ENCODE measurements around the gene COL19A1.

- no peak for TF ChIP-seq EZH2 (IDR thresholded peaks at IDR 0.05; ENCODE audit: low read depth, unreplicated experiment)
- TF ChIP-seq EZH2phosphoT487 (IDR thresholded peaks at IDR 0.05; ENCODE audit: unreplicated experiment): no peak
- TF ChIP-seq, protein P1, sequence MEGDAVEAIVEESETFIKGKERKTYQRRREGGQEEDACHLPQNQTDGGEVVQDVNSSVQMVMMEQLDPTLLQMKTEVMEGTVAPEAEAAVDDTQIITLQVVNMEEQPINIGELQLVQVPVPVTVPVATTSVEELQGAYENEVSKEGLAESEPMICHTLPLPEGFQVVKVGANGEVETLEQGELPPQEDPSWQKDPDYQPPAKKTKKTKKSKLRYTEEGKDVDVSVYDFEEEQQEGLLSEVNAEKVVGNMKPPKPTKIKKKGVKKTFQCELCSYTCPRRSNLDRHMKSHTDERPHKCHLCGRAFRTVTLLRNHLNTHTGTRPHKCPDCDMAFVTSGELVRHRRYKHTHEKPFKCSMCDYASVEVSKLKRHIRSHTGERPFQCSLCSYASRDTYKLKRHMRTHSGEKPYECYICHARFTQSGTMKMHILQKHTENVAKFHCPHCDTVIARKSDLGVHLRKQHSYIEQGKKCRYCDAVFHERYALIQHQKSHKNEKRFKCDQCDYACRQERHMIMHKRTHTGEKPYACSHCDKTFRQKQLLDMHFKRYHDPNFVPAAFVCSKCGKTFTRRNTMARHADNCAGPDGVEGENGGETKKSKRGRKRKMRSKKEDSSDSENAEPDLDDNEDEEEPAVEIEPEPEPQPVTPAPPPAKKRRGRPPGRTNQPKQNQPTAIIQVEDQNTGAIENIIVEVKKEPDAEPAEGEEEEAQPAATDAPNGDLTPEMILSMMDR (conservative IDR thresholded peaks at IDR 0.05; ENCODE audit: low read depth in 2 of 2): no peak
- TF ChIP-seq POLR2AphosphoS5 (IDR thresholded peaks at IDR 0.05; ENCODE audit: low read depth): no peak
- no peak for TF ChIP-seq CREB1 (CRISPR knock-in tag; IDR thresholded peaks at IDR 0.05; ENCODE audit: low read depth)
- TF ChIP-seq, protein P2, sequence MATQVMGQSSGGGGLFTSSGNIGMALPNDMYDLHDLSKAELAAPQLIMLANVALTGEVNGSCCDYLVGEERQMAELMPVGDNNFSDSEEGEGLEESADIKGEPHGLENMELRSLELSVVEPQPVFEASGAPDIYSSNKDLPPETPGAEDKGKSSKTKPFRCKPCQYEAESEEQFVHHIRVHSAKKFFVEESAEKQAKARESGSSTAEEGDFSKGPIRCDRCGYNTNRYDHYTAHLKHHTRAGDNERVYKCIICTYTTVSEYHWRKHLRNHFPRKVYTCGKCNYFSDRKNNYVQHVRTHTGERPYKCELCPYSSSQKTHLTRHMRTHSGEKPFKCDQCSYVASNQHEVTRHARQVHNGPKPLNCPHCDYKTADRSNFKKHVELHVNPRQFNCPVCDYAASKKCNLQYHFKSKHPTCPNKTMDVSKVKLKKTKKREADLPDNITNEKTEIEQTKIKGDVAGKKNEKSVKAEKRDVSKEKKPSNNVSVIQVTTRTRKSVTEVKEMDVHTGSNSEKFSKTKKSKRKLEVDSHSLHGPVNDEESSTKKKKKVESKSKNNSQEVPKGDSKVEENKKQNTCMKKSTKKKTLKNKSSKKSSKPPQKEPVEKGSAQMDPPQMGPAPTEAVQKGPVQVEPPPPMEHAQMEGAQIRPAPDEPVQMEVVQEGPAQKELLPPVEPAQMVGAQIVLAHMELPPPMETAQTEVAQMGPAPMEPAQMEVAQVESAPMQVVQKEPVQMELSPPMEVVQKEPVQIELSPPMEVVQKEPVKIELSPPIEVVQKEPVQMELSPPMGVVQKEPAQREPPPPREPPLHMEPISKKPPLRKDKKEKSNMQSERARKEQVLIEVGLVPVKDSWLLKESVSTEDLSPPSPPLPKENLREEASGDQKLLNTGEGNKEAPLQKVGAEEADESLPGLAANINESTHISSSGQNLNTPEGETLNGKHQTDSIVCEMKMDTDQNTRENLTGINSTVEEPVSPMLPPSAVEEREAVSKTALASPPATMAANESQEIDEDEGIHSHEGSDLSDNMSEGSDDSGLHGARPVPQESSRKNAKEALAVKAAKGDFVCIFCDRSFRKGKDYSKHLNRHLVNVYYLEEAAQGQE (IDR thresholded peaks at IDR 0.05; ENCODE audit: unreplicated experiment): no peak
- TF ChIP-seq STAT1 (IDR thresholded peaks at IDR 0.05; ENCODE audit: unreplicated experiment): no peak
- TF ChIP-seq ZNF114 (CRISPR knock-in tag; IDR thresholded peaks at IDR 0.05): no peak
- TF ChIP-seq JUNB (IDR thresholded peaks at IDR 0.05; ENCODE audit: unreplicated experiment): no peak
- TF ChIP-seq ZNF462 (CRISPR knock-in tag; IDR thresholded peaks at IDR 0.05): no peak
- TF ChIP-seq NANOG (IDR thresholded peaks at IDR 0.05; ENCODE audit: borderline replicate concordance): no peak
- no peak for TF ChIP-seq ZNF331 (CRISPR knock-in tag; IDR thresholded peaks at IDR 0.05; ENCODE audit: low read depth)
These were observed 358.7 kb downstream of the COL19A1 start for GRCh38 chr6:70225055-70225454.

Measured in GM23338 (cell line).